Caki2 (cell line): Measurements from ENCODE around the gene LTA. TPM values are rescaled to one million over a fixed set of nuclear protein-coding genes. Genes with fewer than 3 reads are reported as not detected.
"Not testable (repeated sequence)": the region's sequence is repeated elsewhere in the genome, so short reads cannot be mapped to it uniquely, and the experiment has no call there.

Experiments used
- DNase-seq: peaks from one replicate; pipeline ENCODE4 v3.0.0-alpha.2; 2015; ENCODE audit warnings: low read depth
- in situ Hi-C: cut with HindIII; loops from 2 replicates; pipeline ENCODE4 v1.10.0; 2016; ENCODE audit warnings: low sequenced_read_pairs, low pct_unique_long_range_greater_than_20kb, mixed read lengths
- total RNA-seq: library from RNA; depleted of rRNA; stranded (reverse); fragments of >200 nt; shearing (Covaris generic); gene quantifications from 2 replicates; pipeline ENCODE4 v1.2.3, GENCODE V29; 2014; ENCODE audit warnings: low replicate concordance

The LTA gene
- total RNA-seq, 1 experiment from 2014 or later = not detected

DNA sequence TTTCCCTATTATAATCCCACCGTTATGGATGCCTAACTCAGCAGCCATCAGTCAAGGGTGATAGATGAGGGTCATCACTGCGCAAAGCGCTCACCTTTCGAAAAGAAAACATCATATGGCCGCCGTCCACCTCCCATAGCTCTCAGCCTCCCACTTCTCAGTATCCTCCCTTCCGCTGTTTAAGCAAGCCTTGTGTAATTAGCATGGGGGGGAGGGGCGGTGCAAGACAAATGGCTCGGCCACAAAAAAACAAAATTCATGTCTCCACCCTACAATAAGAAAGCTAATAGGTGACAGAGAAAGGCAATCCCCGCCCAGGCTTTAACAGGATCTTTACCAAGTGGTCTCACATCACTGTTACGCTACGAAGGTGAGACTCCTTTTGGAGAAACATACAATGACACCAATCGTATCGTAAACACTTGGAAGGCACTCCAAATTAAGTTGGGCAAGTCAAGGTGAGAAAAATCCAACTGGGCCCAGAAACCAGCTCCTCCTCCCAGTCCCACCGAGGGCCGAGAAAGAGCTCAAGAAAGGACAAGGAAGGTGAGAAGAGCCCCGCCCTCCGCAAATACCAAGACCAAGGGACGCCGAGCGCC lies 30.9 kb upstream of the LTA start:
- peak; percentile 71 for DNase-seq
- in situ Hi-C loops = no loop called here

DNA sequence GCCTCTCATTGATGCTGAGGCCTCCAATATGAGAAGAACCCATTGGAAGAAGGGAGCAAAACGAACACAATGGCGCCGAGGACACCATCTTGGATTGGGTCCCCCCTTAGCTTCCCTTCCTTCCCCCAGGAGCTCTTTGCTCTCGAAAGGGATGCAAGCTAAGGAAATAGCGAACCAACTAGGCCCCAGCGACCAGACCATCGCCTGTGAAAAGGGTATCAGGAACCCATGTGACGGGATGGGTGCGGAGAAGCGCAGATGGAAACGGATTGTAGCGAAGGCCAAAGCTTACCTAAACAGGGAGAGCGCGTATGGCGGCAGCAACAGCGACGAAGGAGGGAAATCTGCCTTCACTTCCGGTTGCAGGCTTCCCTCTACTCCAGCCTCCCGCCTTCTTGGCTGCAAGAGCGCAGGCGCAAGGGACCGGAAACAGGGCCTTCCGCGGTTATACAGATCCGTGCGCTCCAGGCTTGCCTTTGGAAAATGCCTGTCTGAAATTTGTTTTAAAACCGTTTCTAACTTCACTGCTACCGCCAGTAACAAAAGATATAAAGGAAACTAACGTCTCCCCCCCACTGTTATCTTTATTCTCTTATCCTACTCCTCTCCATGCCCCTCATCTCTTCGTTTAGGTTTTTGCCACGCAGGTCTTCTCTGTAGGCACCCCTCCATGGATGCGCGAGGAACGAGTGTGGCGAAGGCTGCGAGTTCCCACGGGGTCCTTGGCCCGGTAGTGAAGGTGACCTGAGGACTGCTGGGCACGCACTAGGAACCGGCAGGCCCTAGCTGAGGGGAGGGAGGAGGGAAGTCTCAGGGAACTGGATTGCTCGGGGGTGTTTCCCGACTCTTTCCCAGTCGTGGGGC lies 30.2 kb upstream of the LTA start, which contains the start of gene DDX39B:
DDX39B (minus strand) TSS at position 346 of the 864 bp plus-strand sequence. CDS start 1,471 bp downstream, outside the sequence.
- peak; percentile 95 for DNase-seq
- in situ Hi-C loops = no loop called here

DNA sequence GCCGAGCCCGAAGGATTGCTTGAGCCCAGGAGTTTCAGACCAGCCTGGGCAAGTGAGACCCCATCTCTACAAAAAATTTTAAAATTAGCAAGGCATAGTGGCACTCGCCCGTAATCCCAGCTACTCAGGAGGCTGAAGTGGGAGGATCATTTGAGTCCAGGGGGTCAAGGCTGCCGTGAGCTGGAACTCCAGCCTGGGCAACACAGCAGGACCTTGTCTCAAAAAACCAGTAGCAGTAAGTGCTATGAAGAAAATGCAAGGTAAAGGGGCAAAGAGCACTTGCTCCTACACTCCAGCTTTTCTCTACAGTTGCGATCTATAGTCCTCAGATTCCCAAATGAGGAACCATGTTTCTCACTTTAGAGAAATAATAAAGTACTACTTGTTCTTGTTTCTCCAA lies 28.4 kb upstream of the LTA start:
- DNase-seq = no peak

DNA sequence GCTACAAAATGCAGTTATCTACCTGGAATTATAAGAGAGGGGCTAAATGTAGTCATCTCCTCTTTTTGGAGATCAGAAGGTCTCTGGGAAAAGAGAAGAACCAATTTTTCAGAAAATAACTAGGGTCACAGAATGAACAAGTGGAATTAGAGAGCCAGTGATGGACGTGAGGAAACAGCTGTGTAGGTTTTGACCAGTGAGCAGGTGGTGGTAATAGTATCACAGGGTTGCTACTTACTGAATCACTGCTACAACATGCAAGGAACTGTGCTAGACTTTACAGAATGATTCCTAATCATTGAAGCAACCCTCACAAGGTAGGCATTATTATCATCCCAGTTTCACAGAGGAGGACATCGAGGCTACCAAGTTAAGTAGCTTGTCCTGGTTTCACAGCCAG lies 27.4 kb upstream of the LTA start:
- in situ Hi-C loops = no loop called here
- no peak for DNase-seq

More for the DNA sequence above, 28.4 kb upstream of the LTA start:
- in situ Hi-C loops = no loop called here

DNA sequence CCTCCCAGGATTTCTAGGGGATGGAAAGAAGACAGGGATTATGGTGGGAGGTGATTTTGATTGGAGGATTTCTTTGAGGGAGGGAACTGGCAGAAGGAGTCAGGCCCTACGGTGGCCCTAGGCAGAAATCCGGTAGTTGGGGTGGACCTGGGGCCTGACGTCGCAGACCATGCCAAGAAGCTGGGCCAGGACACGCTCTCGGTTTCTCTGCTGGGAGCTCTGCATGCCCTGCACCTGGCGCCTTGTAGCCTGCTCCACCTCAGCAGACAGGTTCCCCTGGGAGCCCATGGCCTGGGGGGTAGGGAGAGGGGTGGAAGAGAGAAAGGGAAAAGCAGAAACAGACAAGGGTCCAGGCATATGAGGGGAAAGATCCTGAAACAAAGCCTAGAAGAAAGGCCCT lies 26.8 kb upstream of the LTA start:
- in situ Hi-C loops = no loop called here

DNA sequence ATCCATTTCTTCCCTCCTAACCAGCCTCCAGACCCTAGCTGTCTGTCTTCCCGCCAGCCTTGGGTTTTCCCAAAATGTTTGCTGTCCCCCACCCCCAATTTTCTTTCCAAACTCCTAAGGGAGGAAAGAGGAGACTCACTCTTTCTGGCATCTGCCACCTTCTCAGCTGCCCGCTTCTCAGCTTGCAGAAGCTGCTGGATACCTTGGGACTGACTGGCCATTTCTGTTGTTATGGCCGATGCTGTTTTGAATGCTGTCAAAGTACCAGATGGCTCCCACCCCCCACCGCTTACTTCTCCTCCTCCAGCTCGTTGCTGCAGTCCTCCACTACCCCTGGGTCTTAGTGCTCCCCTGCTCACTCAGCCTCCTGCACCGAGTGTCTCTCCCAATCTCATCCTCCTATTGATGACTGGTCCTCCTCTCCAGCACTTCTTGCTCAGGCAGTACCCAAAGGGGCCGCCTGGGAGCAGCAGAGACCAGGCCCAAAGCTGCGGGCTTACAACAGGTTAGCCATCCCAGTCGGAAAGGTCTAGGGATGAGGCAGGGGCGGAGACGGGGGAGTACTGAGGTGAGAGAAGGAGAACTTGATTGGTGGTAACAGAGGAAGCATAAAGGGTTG lies 25.6 kb upstream of the LTA start, which contains the start of gene ATP6V1G2:
ATP6V1G2 (minus strand) TSS at position 270 of the 619 bp plus-strand sequence; CDS start at position 221, 49 bp downstream.
- peak; percentile 91 for DNase-seq
- in situ Hi-C loops = no loop called here

More for the DNA sequence above, 26.8 kb upstream of the LTA start:
- DNase-seq = no peak

DNA sequence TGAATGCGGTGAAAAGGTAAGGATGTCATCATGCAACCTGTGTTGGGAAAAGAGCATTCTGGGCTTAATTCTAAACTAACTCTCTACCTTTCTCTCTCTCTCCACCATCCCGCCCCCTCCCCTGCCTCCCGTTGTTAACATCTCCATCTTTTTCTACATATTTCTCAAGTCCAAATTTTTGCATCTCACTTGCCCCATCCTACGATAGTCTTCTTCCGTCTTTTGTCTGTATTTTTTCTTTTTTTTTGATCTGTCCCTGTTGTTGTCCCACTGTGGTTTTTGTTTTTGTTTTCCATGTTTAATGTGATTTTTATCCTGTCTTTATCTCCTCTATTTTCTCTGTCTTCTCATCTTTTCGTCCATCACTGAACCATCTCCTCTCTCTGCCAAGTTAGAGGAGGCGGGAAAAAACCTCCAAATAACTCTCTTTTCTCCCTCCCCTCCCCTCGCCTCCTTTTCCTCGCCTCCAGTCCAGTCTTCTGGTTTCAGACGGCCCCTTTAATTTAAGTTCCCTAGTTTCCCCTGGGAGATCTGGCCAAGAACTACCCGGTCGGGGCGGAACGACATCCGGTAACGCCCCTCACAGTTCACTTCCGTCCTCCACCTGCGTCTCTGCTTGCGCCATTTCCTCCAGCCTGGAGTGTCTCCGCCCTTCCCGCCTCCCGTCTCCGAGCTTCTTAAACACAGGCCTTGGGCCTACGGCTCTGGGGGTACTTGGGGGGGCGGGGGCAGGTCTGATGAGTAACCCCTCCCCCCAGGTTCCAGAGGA lies 24.9 kb upstream of the LTA start, which contains the start of gene NFKBIL1:
NFKBIL1 (plus strand) TSS at position 651 of the 769 bp plus-strand sequence; CDS start at position 738, 87 bp downstream.
- peak; percentile 91 for DNase-seq
- in situ Hi-C loops = no loop called here

DNA sequence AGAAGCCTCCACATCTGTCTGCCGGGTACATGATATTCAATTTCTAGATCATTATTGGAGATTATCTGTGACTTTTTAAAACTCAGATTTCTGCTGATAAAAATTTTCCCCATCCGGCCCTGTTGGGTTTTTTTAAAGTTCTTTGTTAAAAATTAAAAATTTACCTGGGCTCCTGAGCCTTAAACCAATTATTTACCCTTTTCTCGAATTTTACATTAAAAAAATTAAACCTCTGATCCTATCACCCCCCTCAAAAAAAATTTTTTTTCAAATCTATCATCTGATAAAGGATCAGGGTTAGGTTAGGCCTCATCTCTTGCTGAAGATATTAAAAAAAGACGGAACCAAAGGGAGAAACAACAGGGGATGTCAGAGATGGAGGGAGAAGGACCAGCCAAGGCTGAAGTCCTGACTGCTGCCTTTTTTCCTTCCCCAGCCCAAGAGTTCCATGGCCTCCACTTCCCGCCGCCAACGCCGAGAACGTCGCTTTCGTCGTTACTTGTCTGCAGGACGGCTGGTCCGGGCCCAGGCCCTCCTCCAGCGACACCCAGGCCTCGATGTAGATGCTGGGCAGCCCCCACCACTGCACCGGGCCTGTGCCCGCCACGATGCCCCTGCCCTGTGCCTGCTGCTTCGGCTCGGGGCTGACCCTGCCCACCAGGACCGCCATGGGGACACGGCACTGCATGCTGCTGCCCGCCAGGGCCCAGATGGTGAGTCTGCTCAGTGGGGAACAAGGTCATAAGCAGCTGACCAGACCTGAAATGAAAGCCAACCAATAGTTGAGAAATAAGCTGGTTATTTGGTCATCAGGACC lies 24.2 kb upstream of the LTA start:
- in situ Hi-C loops = no loop called here
- no peak for DNase-seq

DNA sequence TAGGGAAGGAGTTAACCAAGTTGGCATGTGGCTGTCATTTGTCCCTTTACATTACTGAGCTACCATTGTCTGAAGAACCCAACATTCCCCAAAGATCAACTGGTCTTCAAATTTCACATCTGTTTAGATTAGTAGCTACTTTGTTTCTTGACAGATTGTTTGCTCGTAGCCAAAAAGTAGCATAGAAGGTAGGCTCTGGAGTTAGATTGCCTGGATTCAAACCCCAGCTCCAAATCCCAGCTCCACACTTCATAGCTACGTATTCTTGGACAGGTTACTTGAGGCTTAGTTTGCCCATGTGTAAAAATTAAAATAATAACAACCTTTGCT lies 23.6 kb upstream of the LTA start:
- DNase-seq = no peak
- in situ Hi-C loops = no loop called here

DNA sequence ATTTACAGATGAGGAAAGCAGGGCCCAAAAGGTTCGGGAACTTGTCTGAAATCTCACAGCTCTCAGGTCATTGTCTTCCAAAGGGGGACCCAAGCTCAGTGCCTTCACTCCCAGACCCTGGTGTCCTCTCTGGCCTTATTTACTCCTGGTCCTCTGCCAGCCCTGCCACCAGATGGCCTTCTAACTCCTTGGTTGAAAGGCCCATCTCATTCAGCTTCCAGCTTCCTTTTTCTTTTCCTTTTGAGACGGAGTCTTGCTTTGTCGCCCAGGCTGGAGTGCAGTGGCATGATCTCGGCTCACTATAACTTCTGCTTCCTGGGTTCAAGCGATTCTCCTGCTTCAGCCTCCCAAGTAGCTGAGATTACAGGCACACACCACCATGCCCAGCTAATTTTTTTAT lies 20.7 kb upstream of the LTA start:
- peak; percentile 39 for DNase-seq
- in situ Hi-C loops = not testable (repeated sequence)

DNA sequence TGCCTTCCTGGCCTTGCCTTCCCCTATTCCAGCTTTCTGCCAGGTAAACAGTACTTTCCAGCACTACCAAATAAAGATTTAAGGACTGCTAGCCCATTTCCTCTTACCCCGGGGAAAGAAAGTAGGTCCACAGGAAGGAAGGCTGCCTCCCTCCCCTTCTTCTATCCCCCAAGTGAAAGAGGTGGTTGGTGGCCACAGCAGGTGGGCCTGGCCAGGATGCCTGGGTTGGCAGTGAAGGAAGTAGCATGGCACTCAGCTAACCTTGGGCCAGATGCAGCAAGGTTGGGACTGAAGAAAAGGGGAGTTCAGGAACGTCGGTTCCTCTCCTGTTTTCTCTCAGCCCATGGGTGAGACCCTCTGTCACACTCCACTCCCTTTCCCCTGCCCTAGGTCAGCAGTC lies 15.8 kb upstream of the LTA start:
- no peak for DNase-seq
- in situ Hi-C loops = no loop called here

DNA sequence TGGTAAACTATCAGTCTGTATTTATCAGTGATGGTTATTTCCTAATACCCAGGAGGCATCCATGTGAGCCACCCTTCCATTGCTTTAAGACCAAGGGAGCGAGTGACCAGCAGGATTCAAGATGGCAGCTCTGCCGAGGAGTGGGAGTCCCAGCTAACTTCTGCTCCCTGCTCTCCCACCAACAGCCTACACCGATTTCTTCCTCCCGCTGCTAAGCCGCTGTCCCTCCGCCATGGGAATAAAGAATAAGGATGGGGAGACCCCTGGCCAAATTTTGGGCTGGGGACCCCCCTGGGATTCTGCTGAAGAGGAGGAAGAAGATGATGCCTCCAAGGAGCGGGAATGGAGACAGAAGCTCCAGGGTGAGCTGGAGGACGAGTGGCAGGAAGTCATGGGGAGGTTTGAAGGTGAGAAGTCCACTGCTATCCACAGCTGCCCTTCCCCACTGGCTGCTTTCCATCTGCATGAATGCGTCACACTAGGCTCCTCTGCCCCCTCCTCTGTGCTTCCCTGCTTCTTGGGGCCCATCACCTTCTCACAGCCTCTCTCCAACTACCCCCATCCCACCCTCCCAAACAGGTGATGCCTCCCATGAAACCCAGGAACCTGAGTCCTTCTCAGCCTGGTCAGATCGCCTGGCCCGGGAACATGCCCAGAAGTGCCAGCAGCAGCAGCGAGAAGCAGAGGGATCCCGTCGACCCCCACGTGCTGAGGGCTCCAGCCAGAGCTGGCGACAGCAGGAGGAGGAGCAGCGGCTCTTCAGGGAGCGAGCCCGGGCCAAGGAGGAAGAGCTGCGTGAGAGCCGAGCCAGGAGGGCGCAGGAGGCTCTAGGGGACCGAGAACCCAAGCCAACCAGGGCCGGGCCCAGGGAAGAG lies 14.4 kb upstream of the LTA start:
- DNase-seq = no peak
- in situ Hi-C loops = no loop called here

DNA sequence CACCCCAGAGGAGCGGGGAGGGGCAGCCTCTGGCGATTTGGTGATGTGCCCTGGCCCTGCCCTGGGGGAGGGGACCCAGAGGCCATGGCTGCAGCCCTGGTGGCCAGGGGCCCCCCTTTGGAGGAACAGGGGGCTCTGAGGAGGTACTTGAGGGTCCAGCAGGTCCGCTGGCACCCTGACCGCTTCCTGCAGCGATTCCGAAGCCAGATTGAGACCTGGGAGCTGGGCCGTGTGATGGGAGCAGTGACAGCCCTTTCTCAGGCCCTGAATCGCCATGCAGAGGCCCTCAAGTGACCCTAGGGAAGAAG lies 13.8 kb upstream of the LTA start:
- in situ Hi-C loops = no loop called here
- DNase-seq = no peak

DNA sequence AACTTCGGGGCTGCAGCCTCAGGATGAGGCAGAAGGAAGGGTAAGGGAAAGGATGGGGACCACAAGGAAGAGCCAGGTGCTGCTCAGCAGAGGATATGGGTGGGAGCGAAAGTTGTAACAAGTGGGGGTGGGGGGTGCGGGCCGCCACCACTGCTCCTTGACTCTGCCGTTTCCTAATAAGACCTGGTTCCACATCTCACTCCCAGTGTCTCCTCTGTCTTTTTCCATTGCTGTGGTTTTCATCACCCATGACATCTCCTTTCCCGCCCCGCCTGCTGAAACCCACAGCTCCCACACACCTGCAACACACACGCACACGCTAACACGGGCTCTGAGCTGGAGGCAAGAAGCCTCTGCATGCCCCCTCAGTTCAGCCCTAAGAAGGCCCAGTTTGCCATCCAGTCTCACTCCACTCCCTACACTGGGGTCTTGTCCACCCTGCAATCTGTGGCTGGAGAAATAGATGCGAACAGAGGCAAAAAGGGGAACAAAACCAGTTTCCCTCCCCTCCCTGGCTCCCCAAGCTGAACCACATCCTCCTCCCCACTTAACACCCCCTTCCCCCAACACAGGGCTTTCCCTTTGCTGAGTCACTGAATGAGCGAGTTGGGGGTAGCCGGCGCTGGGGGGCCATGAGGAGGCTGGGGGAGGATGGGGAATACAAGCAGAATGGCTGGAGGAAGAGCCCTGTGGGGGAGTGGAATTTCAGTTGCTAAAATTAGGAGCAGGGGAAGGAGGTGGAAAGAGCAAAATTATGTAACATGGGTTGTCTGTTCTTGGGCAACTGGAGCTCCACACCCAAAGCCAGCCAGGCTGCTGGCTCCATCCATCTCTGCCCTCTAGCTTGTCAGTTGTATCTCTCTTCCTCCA lies 13.2 kb upstream of the LTA start:
- in situ Hi-C loops = no loop called here
- no peak for DNase-seq

DNA sequence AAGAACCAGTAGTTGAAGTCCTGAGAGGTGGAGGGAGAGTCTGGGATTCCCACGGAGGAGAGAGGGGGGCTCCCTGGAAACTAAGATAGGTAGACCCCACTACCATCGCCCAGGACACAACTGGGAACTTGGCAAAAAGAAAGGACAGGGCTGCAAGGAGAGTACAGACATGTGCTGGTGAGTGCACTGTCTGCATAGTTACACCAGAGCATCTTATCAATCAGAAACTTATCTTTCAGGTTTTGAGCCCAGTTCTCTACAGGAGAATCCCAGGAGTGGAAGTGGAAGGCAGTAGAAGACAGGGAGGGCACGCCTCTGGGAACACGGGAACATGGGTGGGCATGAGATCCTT lies 12.5 kb upstream of the LTA start:
- in situ Hi-C loops = no loop called here
- DNase-seq = no peak

DNA sequence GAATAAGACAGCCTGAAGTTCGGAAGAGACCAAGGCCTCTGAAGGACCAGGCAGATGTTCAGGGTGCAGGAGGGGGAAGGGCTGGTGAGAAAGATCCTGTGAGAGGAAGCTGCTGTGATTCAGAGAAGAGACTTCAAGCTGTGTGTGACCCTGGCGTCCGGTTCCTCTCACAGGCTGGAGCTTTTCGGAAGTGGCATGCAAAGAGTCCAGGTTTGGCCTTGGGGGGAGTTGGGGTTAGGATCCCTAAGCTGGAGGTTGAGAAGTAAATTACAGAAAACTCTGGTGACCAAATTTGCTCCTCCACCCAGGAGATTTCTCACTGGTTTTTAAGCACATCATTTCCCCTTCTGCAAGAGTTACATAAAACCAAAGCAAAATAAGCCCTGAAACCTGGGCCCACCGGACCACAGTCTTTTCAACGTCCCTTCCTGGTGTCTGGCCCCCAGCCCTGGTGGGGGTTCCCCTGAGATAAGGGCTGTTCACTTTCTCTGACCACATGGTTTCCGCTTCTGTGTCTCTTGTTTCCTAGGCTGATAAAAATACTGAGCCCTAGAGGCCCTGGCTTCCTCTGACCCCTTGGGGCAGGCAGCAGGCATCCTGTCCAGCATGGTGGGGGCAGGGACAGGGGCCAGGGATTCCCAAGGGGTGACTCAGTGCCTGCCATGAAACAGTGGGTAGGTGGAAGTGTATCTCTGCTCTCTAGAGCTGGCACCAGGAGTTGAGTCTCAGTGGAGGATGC lies 12.0 kb upstream of the LTA start:
- DNase-seq = peak; percentile 66
- in situ Hi-C loops = no loop called here
